BLaER1 (cell line): ENCODE data around the gene RUFY3.
"Not testable (repeated sequence)": the region's sequence is repeated elsewhere in the genome, so short reads cannot be mapped to it uniquely, and the experiment has no call there.

Experiments used
- H3K27ac ChIP-seq: shearing (Covaris generic); formaldehyde crosslinking; 2 replicates; pipeline ENCODE4 v1.8.1; 2022
- H3K27me3 ChIP-seq: shearing (Covaris generic); formaldehyde crosslinking; 2 replicates; pipeline ENCODE4 v1.8.1; 2022
- H3K36me3 ChIP-seq: shearing (Covaris generic); formaldehyde crosslinking; 2 replicates; pipeline ENCODE4 v1.8.1; 2022
- H3K4me1 ChIP-seq: shearing (Covaris generic); formaldehyde crosslinking; 2 replicates; pipeline ENCODE4 v1.8.1; 2022
- H3K4me2 ChIP-seq: shearing (Covaris generic); formaldehyde crosslinking; 2 replicates; pipeline ENCODE4 v1.8.1; 2022
- H3K4me3 ChIP-seq: shearing (Covaris generic); formaldehyde crosslinking; 2 replicates; pipeline ENCODE4 v1.8.1; 2022
- H3K9ac ChIP-seq: shearing (Covaris generic); formaldehyde crosslinking; 2 replicates; pipeline ENCODE4 v1.8.1; 2022
- H3K9me3 ChIP-seq: shearing (Covaris generic); formaldehyde crosslinking; 2 replicates; pipeline ENCODE4 v1.8.1; 2022
- H4K20me1 ChIP-seq: shearing (Covaris generic); formaldehyde crosslinking; 2 replicates; pipeline ENCODE4 v1.8.1; 2022
- Cebpa-rat ChIP-seq: shearing (Covaris generic); IDR thresholded peaks from 2 replicates; pipeline ENCODE4 v1.8.1; 2022

The RUFY3 gene

DNA sequence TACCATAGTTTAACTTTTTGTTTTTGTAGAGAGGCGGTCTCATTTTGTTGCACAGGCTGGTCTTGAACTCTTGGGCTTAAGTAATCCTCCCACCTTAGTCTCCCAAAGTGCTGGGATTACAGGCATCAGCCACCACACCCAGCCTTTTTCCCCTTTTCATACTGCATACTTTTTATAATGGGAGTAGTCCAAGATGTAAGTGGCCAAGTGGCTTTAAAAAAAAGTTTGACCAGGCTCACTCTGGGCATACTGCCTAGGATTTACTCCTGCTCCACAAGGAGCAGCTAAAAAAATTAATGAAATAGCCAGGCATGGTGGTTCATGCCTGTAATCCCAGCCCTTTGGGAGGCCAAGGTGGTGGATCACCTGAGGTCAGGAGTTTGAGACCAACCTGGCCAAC, 111.9 kb downstream of the RUFY3 start:
- Histone ChIP-seq H4K20me1 (peaks cover 97% of the 10 kb centered on the region), H3K36me3 (peaks cover 82% of the 10 kb centered on the region), H3K9ac (no peak overlapping the region)

DNA sequence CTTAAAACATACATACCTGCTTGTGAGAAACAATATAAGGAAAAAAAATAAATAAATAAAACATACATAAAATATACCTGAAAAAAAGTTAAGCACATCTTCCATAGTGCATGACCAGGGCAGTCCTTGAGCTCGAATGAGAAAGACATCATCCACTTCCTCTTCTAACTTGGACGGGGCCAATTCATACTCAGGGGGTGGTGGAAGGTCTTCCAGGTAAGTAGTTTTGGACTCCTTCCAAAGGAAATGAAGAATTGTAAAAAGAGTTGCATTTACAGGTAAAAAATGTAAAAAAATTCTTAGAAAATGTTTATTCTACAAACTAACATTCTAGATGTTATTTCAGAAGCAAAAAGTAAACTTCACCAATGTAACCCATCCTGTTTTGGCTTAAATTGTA, 114.3 kb downstream of the RUFY3 start:
- Histone ChIP-seq H3K4me3 (no peak overlapping the region), H3K27ac (no peak overlapping the region), H3K4me2 (no peak overlapping the region), H3K9ac (no peak overlapping the region), H3K27me3 (no peaks in the 10 kb centered on the region), H4K20me1 (peaks cover 82% of the 10 kb centered on the region), H3K9me3 (no peaks in the 10 kb centered on the region), H3K4me1 (peaks cover 18% of the 10 kb centered on the region), H3K36me3 (peaks cover 58% of the 10 kb centered on the region)
- TF ChIP-seq Cebpa-rat, result no peak

More for the DNA sequence above, 111.9 kb downstream of the RUFY3 start:
- Histone ChIP-seq H3K27me3 (no peaks in the 10 kb centered on the region), H3K4me3 (no peak overlapping the region), H3K9me3 (no peaks in the 10 kb centered on the region), H3K4me2 (no peak overlapping the region), H3K27ac (no peak overlapping the region), H3K4me1 (peaks cover 18% of the 10 kb centered on the region)
- TF ChIP-seq Cebpa-rat, result no peak

DNA sequence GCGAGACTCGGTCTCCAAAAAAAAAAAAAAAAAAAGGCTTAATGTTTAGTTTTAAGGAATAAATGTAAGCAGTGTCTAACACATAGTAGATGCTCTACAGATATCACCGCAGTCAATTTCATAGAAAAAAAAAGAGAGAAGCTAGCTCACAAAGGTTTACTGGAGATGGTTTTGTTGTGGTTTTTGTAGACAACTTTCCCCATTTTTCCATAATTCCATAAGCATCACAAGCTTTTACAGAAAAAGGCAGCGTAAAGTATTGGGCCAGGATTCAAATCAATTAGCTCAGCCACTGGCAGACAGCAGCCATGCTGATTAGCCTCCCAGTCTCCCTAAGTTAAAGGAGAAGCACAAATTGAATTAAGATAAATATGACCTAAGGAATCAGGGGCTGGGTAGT, 116.4 kb downstream of the RUFY3 start:
- peak overlapping the region; percentile 97 for H3K4me2 ChIP-seq
- no peaks in the 10 kb centered on the region for H3K27me3 ChIP-seq
- H4K20me1 ChIP-seq, result peaks cover 60% of the 10 kb centered on the region
- TF ChIP-seq Cebpa-rat, result no peak
- H3K27ac ChIP-seq, result peak overlapping the region; percentile 98
- peak overlapping the region; percentile 98 for H3K9ac ChIP-seq
- peaks cover 34% of the 10 kb centered on the region for H3K4me1 ChIP-seq
- H3K9me3 ChIP-seq, result no peaks in the 10 kb centered on the region
- H3K36me3 ChIP-seq, result peaks cover 37% of the 10 kb centered on the region
- H3K4me3 ChIP-seq, result peak overlapping the region; percentile 92

DNA sequence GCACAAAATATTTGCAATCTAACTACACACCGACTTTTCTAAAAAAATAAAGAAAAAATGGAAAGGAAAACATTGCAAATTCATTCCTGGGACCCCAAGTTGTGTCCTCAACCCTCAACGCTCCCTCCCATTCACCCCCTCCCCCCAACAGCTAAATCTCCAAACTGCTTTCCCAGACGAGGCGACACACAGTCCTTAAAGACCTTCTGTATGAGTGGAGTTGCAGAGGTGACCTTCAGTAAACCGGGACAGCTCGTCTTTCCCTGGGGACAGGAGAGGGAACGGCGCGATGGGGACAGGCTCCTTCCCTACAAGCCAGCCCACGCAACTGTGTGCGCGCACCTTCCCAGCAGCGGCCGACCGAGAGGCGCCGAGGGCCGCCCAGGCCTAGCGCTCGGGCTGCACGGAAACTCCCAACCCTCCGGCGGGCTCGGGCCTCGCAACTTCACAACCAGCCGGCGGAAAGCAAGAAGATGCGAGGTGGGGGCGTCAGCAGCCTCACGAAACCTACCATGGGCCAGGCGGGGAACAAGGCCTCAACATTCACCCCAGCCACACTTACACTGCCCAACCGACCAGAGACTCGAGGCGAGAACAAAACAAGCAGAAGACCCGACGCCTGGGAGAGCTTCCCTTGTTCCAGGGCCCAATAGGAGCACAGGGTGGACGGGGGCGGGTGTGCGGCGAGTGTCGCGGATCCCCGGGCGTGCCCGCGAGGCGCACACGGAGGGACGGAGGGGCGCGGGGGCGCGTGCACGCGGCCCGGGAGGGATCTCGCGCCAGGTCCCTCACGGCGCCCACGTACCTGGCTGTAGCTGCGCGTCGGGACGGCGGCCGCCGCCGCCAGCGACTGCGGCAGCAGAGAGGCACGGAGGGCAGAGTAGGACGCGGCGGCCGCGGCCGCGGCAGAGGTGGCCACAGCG, 117.2 kb downstream of the RUFY3 start:
- Histone ChIP-seq H3K4me3 (peak overlapping the region; percentile 92), H3K4me1 (peaks cover 36% of the 10 kb centered on the region), H3K27me3 (no peaks in the 10 kb centered on the region), H4K20me1 (peaks cover 53% of the 10 kb centered on the region), H3K27ac (peak overlapping the region; percentile 98), H3K9me3 (no peaks in the 10 kb centered on the region), H3K9ac (peak overlapping the region; percentile 98), H3K4me2 (peak overlapping the region; percentile 97), H3K36me3 (peaks cover 30% of the 10 kb centered on the region)
- no peak for TF ChIP-seq Cebpa-rat

DNA sequence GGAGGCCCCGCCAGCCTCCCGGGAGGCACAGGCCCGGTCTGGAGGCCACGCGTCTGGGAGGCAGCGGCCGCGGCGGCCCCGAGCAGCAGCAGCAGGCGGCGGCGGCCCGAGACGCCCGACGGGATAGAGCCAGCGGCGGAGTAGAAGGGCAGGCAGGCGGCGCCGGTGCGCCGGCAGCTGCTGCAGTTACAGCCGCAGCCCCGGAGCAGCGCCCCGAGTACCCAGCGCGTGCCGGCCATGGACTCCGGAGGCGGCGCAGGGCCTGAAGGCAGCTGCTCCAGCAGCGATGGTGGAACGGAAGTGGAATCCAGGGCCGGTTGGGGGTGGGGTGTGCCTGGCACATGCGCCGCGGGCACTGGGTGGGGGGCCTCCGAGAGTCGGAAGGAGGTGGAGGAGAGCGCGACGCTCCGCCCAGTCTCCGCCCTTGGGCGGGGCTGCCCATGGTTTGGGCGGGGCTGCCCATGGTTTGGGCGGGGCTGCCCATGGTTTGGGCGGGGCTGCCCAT, 117.9 kb downstream of the RUFY3 start, which contains the start of gene GRSF1:
Gene GRSF1 (minus strand): TSS at position 302 of the 505 bp plus-strand sequence. CDS start 63 bp downstream, at position 239.
- peaks cover 46% of the 10 kb centered on the region for H4K20me1 ChIP-seq
- no peaks in the 10 kb centered on the region for H3K27me3 ChIP-seq
- peak within 1 kb of the TSS; percentile 97 for H3K4me2 ChIP-seq
- no peak for TF ChIP-seq Cebpa-rat
- H3K9ac ChIP-seq, result peak within 1 kb of the TSS; percentile 98
- peak within 1 kb of the TSS; percentile 98 for H3K27ac ChIP-seq
- peaks cover 43% of the 10 kb centered on the region for H3K4me1 ChIP-seq
- H3K9me3 ChIP-seq, result no peaks in the 10 kb centered on the region
- peak within 1 kb of the TSS; percentile 92 for H3K4me3 ChIP-seq
- H3K36me3 ChIP-seq, result peaks cover 23% of the 10 kb centered on the region

DNA sequence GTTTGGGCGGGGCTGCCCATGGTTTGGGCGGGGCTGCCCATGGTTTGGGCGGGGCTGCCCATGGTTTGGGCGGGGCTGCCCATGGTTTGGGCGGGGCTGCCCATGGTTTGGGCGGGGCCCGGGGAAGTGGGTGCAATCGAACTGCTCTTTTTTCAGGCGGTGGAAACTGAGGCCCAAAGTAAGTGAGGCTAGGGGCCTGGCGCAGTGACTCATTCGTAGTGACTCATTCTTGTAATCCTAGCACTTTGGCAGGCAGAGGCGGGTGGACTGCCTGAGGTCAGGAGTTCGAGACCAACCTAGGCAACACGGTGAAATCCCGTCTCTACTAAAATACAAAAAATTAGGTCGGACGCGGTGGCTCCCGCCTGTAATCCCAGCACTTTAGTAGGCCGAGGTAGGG, 118.4 kb downstream of the RUFY3 start:
- not testable (repeated sequence) for H3K27me3 ChIP-seq, H3K27ac ChIP-seq, H3K9ac ChIP-seq, H3K4me2 ChIP-seq, H3K9me3 ChIP-seq, H3K4me3 ChIP-seq
- Histone ChIP-seq H4K20me1 (peaks cover 41% of the 10 kb centered on the region), H3K4me1 (peaks cover 45% of the 10 kb centered on the region), H3K36me3 (peaks cover 18% of the 10 kb centered on the region)

DNA sequence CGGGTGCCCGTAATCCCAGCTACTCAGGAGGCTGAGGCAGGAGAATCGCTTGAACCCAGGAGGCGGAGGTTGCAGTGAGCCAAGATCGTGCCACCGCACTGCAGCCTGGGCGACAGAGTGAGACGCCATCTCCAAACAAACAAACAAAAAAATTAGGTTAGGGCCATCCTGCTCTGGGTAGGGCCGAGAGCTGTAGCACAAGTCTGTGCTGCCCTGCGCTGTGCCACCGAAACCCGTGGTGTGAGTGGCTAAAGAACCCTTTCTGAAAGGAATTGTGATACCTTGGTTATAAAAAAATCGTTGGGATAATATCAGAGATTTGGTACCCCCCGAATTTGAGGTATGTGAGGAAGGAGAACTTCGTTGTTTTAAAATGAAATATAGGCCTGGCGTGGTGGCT, 118.9 kb downstream of the RUFY3 start:
- H3K4me1 ChIP-seq, result peaks cover 45% of the 10 kb centered on the region
- not testable (repeated sequence) for H3K4me3 ChIP-seq, H3K27me3 ChIP-seq, H3K9me3 ChIP-seq, H3K9ac ChIP-seq, H3K27ac ChIP-seq, H3K4me2 ChIP-seq
- H4K20me1 ChIP-seq, result peaks cover 36% of the 10 kb centered on the region
- H3K36me3 ChIP-seq, result peaks cover 14% of the 10 kb centered on the region

DNA sequence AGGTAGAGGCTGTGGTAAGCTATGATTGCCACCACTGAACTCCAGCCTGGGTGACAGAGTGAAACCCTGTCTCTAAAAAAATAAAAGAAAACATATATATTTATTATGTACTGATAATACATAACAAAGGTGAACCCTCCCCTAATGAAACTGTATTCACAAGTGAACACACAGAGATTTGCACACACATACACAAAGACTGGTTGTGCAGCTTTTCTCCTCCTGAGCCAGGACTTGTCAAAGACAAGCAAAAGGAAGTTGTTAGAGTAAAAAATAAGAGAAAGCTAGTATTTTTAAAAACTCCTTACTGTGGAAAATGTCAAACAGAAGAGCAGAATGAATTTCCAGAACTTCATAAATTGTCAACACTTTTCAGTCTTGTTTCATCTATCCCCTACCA, 119.4 kb downstream of the RUFY3 start:
- Histone ChIP-seq H3K9me3 (no peaks in the 10 kb centered on the region), H4K20me1 (peaks cover 30% of the 10 kb centered on the region), H3K4me3 (no peak overlapping the region), H3K4me2 (no peak overlapping the region), H3K4me1 (peaks cover 45% of the 10 kb centered on the region), H3K36me3 (peaks cover 8% of the 10 kb centered on the region), H3K27ac (no peak overlapping the region), H3K27me3 (no peaks in the 10 kb centered on the region), H3K9ac (no peak overlapping the region)
- no peak for TF ChIP-seq Cebpa-rat

DNA sequence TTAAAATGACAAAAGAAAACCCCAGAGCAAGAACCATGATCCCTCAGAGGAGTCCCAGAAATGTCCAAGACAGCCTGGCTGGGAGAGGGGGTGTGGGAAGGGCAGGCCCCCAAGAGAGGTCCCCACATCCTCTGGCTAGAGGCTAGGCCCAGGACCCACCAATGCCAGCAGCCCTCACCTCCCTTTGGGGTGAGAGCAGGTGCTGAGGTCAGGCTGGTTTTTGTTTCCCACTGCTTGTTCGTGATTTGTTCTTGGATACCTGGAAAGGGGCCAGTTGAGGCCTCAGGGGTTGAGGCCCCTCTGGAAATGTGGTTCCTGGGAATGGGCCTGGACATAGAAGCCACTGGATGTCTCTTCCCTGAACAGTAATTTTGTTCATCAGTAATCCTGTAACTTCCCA, 120.2 kb downstream of the RUFY3 start:
- H3K9ac ChIP-seq, result no peak overlapping the region
- peaks cover under 1% of the 10 kb centered on the region; the same call in 1 of the 2 replicates for H3K36me3 ChIP-seq
- no peaks in the 10 kb centered on the region for H3K9me3 ChIP-seq
- TF ChIP-seq Cebpa-rat, result no peak
- no peak overlapping the region for H3K4me3 ChIP-seq
- H3K4me1 ChIP-seq, result peaks cover 42% of the 10 kb centered on the region
- H3K4me2 ChIP-seq, result no peak overlapping the region; the same call in 1 of the 2 replicates
- peaks cover 23% of the 10 kb centered on the region for H4K20me1 ChIP-seq
- no peaks in the 10 kb centered on the region for H3K27me3 ChIP-seq
- no peak overlapping the region for H3K27ac ChIP-seq

DNA sequence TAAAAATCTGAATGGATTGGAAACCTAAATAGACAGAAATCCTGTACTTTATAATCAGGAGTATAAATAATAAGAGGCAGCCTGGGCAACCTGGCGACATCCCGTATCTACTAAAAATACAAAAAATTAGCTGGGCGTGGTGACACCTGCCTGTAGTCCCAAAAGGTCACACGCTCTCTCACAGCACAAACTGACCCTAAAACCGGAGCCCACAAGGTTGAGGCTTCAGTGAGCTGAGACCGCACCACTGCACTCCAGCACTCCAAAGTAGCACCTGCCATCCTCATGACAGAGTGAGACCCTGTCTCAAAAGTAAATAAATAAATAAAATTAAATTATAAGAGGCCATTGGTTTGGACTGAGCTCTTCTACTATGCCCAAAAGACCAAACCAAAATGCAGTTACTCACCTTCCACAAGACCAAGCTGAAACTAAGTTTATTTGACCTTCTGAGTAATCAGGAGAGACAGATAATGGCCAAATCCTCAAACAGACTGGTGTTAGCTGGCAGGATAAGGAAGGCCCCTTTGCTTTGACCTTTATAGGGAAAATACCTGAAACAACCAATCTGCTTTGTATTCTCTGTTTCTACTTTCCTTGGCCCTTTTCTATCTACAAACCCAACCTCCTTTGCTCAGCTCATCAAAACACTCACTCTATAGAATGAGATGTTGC, 121.1 kb downstream of the RUFY3 start:
- Histone ChIP-seq H3K9ac (no peak overlapping the region), H3K4me2 (peak overlapping the region; percentile 39; the same call in 1 of the 2 replicates)

More for the DNA sequence above, 121.1 kb downstream of the RUFY3 start:
- H3K4me1 ChIP-seq, result peaks cover 32% of the 10 kb centered on the region
- H3K36me3 ChIP-seq, result no peaks in the 10 kb centered on the region
- no peak overlapping the region for H3K4me3 ChIP-seq
- no peaks in the 10 kb centered on the region for H3K27me3 ChIP-seq
- H3K27ac ChIP-seq, result no peak overlapping the region
- H3K9me3 ChIP-seq, result no peaks in the 10 kb centered on the region
- no peak for TF ChIP-seq Cebpa-rat
- H4K20me1 ChIP-seq, result peaks cover 13% of the 10 kb centered on the region
